KMS-11 (cell line): ENCODE data around the gene TSPAN11.

Source experiments
- H2AFZ ChIP-seq: fragments of 200-600 bp; sonication (generic); 2 replicates; pipeline ENCODE4 v1.6.1; 2016; ENCODE audit warnings: antibody characterized with exemption, mixed run types, low read depth
- H3K27ac ChIP-seq: fragments of 200-600 bp; sonication (generic); 2 replicates; pipeline ENCODE4 v1.6.1; 2016; ENCODE audit warnings: mild to moderate bottlenecking, mixed run types
- H3K27me3 ChIP-seq: fragments of 200-600 bp; sonication (generic); 2 replicates; pipeline ENCODE4 v1.6.1; 2017; ENCODE audit warnings: mild to moderate bottlenecking, low read depth, mixed run types, moderate library complexity; ENCODE audit not compliant: insufficient read depth
- H3K36me3 ChIP-seq: fragments of 200-600 bp; sonication (generic); 2 replicates; pipeline ENCODE4 v1.6.1; 2017; ENCODE audit warnings: mild to moderate bottlenecking, mixed run types; ENCODE audit not compliant: insufficient read depth
- H3K4me1 ChIP-seq: fragments of 200-600 bp; sonication (generic); 2 replicates; pipeline ENCODE4 v1.6.1; 2016; ENCODE audit warnings: mild to moderate bottlenecking, low read depth, mixed run types; ENCODE audit not compliant: poor library complexity, severe bottlenecking
- H3K4me2 ChIP-seq: fragments of 200-600 bp; sonication (generic); 2 replicates; pipeline ENCODE4 v1.7.0; 2016; ENCODE audit warnings: mild to moderate bottlenecking, mixed run types
- H3K4me3 ChIP-seq: fragments of 200-600 bp; sonication (generic); IDR thresholded peaks from 2 replicates; pipeline ENCODE4 v1.6.1; 2017; ENCODE audit warnings: low read depth, low read length, mixed read lengths; ENCODE audit not compliant: insufficient read depth
- H3K79me2 ChIP-seq: fragments of 200-600 bp; sonication (generic); 2 replicates; pipeline ENCODE4 v1.6.1; 2016; ENCODE audit warnings: low read depth, mixed run types; ENCODE audit not compliant: insufficient read depth
- H3K9ac ChIP-seq: fragments of 200-600 bp; sonication (generic); 2 replicates; pipeline ENCODE4 v1.6.1; 2016; ENCODE audit warnings: mild to moderate bottlenecking, mixed run types
- H4K20me1 ChIP-seq: fragments of 200-600 bp; sonication (generic); 2 replicates; pipeline ENCODE4 v1.6.1; 2016; ENCODE audit warnings: mild to moderate bottlenecking, mixed run types; ENCODE audit not compliant: insufficient read depth
- CTCF ChIP-seq: fragments of 200-600 bp; sonication (generic); conservative IDR thresholded peaks from 2 replicates; pipeline ENCODE4 v1.6.1; 2017; ENCODE audit warnings: low read depth, mild to moderate bottlenecking, antibody characterized with exemption, low read length, moderate library complexity, mixed read lengths

Gene TSPAN11

GRCh38 chr12:30902001-30902400 is 24.5 kb upstream of the TSPAN11 start:
- Histone ChIP-seq H3K79me2 (no peaks in the 10 kb centered on the region), H3K4me1 (no peaks in the 10 kb centered on the region), H3K4me2 (no peak overlapping the region), H3K27me3 (no peaks in the 10 kb centered on the region), H4K20me1 (no peaks in the 10 kb centered on the region), H3K36me3 (no peaks in the 10 kb centered on the region), H3K9ac (no peak overlapping the region), H3K27ac (no peak overlapping the region), H3K4me3 (no peak overlapping the region), H2AFZ (no peak overlapping the region)
- no peak for TF ChIP-seq CTCF

GRCh38 chr12:30902596-30902995 is 24.0 kb upstream of the TSPAN11 start:
- H3K9ac ChIP-seq: no peak overlapping the region

GRCh38 chr12:30905463-30906009 is 21.0 kb upstream of the TSPAN11 start:
- Histone ChIP-seq H3K4me3 (no peak overlapping the region), H3K9ac (no peak overlapping the region), H2AFZ (no peak overlapping the region), H3K4me2 (no peak overlapping the region), H4K20me1 (no peaks in the 10 kb centered on the region), H3K79me2 (no peaks in the 10 kb centered on the region), H3K27ac (no peak overlapping the region), H3K27me3 (no peaks in the 10 kb centered on the region), H3K4me1 (no peaks in the 10 kb centered on the region), H3K36me3 (no peaks in the 10 kb centered on the region)
- TF ChIP-seq CTCF: no peak

More at GRCh38 chr12:30902596-30902995, 24.0 kb upstream of the TSPAN11 start:
- H3K27ac ChIP-seq: no peak overlapping the region
- TF ChIP-seq CTCF: no peak
- no peaks in the 10 kb centered on the region for H3K27me3 ChIP-seq
- no peaks in the 10 kb centered on the region for H3K4me1 ChIP-seq
- no peaks in the 10 kb centered on the region for H3K36me3 ChIP-seq
- no peak overlapping the region for H3K4me2 ChIP-seq
- no peaks in the 10 kb centered on the region for H3K79me2 ChIP-seq
- H3K4me3 ChIP-seq: no peak overlapping the region
- H4K20me1 ChIP-seq: no peaks in the 10 kb centered on the region
- no peak overlapping the region for H2AFZ ChIP-seq

- Histone ChIP-seq H3K4me1 (no peaks in the 10 kb centered on the region), H3K4me3 (no peak overlapping the region), H2AFZ (no peak overlapping the region), H3K4me2 (no peak overlapping the region), H3K79me2 (no peaks in the 10 kb centered on the region), H3K36me3 (no peaks in the 10 kb centered on the region), H3K27ac (no peak overlapping the region), H3K27me3 (no peaks in the 10 kb centered on the region), H4K20me1 (no peaks in the 10 kb centered on the region), H3K9ac (no peak overlapping the region)
- TF ChIP-seq CTCF: no peak
Observed at GRCh38 chr12:30908076-30908721, 18.3 kb upstream of the TSPAN11 start.
